HG03342 (cell line): ENCODE measurements around the gene RASGRP4.
A peak's percentile ranks its signal among the peaks of the same experiment; 100 is the strongest.
"Not testable (repeated sequence)": the region's sequence is repeated elsewhere in the genome, so short reads cannot be mapped to it uniquely, and the experiment has no call there.

ENCODE experiments used
- ATAC-seq: cut with Tn5 transposase; IDR thresholded peaks from one replicate; pipeline ENCODE4 v1.9.1; 2021; ENCODE audit warnings: mild to moderate bottlenecking, moderate library complexity; ENCODE audit not compliant: unreplicated experiment

The RASGRP4 gene

DNA sequence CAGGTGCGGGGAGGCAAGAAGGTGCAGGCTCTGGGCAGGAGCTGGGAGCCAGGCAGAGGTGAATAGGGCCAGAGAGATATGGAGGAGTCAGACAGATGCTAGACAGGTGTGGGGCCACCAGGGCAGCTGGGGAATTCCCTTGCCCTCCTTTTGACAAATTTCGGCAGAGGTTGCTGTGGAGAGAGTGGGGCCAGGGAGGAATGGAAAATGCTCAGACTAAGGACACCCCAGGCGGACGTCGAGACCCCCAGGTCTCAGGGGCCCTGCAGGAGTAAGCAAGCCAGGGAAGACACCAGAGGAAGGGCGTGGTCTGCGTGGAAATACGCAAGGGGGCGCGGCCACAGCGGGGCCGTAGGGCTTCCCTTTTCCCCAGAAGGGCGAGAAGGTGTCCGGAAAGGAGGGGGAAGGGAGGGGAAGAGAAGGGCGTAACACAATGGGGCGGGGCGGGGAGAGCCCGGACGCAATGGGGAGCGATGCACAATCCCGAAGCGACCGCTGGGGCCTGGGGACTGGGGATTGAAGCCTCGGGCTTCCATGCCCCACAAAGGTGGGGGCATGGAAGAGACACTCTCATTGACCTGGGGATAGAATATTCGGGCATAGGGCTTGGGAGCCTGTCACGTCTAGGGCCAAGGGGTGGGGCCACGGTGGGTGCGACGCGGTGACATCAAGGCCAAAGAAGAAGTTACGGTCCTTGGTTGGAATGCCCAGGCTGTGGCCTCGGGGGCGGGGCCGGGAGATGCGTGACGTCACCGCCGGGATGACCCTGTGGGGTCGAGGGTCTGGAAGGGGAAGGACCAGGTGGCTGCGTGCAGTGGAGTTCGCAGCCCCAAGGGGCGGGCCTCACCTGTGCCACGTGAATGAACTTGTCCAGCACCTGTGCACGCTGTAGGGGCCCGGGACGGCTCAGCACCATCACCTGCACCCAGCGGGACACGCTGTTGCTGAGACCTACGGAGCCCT lies 8.2 kb downstream of the RASGRP4 start:
- no peak for ATAC-seq

DNA sequence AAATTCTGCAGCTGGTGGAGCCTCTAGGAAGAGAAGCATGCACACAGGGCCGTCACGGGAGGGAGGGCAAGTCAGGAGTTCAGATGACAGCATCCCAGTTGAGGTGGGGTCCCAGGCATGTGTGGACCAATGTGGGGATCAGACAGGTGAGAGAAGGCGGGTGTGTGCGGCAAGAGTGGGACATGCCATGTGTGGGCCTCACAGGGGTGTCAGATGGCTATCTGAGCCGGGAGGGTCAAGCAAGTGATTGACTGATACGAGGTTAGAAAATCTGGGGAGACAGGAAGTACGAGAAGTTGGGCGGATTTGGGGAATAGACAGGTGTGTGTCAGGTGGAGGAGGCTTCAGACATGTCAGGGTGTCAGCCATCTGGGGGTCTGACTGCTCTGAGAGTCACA lies 8.9 kb downstream of the RASGRP4 start:
- ATAC-seq, result no peak

DNA sequence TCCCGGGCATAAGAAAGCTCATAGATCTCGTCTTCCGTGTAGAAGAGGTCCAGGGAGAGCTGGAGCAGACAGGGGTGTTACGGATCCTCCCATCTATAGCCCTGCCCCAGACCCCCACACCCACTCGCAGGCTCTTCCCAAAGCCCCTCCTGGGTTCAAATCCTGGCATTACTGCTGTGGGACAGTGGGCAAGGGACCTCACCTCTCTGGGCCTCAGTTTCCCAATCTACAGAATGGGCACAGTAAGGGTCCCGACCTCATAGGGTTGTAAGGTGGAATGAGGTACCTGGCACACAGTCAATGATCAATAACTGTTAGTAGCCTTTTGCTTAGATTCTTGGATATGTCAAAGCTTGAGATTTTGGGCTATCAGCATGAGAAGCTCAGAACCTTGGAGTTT lies 12.6 kb downstream of the RASGRP4 start:
- no peak for ATAC-seq

DNA sequence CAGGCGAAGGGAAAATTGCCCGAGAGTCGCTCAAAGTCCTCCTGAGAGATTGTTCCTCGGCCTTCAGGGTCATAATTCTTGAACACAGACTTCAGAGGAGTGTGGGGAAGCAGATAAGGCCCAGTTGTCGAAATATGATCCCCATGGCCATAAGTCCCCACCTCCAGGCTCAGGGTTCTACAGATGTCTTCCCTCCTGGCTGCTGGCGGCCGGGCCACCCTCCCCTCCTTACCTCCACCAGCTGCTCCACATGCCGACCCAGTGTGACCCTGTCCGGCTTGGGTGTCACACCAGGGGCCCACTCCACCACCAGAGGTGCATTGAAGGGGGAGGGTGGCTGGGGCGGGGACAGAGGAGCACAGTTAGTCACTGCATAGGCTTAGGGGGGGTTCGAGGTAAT lies 13.1 kb downstream of the RASGRP4 start:
- ATAC-seq, result no peak

DNA sequence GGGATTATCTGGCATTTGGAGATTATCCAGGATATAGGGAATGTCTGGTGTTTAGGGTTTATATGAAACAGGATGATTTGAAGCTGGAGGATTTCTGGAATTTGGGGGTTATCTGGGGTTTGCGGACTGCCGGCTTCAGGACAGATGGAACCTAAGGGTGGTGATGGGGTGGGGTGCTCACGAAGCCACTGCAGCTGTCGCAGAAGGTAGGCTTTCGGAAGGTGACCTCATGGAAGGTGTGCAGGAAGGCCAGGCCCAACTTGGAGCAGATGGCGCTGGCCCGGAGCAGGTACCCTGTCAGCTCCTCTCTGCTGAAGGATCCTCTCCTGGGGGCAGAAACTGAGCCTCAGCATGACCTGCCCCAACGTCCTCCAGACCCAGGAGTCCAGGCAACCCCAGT lies 13.5 kb downstream of the RASGRP4 start:
- no peak for ATAC-seq

DNA sequence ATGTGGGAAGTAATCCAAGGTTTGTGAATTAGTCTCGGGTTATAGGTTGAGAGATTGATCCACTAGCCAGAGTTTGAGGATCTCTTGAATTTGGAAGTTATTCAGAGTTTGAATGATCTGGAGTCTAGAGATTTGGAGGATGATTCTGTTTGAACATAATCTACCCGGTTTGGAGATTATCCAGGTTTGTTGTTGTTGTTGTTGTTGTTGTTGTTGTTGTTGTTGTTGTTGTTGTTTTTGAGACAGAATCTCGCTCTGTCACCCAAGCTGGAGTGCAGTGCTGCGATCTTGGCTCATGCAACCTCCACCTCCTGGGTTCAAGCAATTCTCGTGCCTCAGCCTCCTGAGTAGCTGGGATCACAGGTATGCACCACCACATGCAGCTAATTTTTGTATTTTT lies 14.1 kb downstream of the RASGRP4 start:
- not testable (repeated sequence) for ATAC-seq

DNA sequence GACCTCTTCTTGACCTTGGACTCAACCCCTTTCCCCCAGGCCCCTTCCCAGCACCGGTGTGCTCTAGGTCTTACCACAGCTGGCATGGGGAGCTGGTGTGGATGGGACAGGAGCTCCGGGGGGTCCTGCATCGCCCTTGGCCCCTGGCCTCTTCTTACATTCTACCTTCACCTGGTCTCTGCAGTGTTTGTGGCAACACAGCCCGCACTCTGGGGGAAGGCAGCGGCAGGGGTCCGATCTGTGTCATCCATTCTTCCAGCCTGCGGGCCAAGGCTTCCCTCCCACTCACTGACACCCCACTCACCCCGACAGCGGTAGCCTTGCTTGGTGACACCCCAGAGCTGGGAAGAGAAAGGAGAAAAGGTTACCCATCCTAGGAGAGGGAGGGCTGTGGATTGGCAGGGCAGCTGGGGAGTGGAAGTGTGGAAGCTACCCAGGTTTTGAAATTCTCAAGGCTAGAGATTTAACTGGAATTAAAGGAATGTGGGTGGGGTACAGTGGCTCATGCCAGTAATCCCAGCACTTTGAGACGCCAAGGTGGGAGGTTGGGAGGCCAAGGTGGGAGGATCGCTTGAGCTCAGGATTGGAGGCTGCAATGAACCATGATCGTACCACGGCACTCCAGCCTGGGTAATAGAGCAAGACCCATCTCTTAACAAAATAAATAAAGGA lies 14.8 kb downstream of the RASGRP4 start:
- ATAC-seq, result no peak

DNA sequence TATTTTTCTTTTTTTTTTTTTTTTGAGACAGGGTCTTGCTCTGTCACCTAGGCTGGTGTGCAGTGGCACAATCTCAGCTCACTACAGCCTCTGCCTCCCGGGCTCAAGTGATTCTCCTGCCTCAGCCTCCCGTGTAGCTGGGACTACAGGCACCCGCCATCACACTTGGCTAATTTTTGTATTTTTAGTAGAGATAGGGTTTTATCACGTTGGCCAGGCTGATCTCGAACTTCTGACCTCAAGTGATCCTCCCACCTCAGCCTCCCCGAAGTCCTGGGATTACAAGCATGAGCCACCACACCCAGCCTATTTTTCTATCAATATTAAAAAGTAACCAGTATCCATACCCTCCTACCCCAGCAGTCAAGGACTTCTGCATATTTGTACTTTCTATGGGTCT lies 15.6 kb downstream of the RASGRP4 start:
- not testable (repeated sequence) for ATAC-seq

DNA sequence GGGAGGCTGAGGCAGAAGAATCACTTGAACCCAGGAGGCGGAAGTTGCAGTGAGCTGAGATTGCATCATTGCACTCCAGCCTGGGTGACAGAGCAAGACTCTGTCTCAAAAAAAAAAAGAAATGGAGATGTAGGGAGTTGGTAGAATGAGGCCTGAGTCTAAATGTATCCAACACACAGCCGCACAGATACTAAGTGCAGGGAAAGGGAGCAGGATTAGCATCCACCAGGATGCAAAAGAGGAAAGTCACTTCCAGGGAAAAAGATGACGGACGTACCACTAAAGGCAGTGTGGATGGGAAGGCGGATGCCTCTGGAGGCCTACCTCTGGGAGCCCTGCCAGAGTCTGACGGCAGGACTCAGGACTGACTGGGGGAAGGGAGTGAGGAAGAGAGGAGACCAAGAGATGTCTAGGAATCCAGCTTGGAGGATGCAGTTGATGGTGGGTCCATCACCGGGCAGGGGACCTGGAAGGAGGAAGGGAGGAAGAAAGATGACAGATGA lies 16.3 kb downstream of the RASGRP4 start:
- ATAC-seq, result no peak

DNA sequence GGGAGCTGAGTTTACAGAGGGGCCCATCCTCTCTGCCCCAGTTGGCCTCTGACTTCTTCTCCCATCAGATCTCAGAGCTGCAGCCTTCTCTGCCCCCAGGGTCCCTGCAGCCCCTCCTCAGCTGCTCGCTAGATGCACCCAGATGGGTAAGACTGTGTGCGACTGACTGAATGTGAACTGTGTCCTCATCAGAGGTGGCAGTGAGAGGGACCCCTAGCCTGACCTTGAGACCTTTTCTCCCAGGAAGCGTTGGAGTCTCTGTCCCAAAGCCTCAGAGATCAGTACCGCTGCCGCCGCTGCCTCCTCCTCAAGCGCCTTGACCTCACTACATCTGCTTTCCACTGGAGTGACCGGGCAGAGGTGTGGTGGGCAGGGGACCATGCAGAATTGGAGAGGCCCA lies 20.7 kb downstream of the RASGRP4 start:
- ATAC-seq, result no peak

DNA sequence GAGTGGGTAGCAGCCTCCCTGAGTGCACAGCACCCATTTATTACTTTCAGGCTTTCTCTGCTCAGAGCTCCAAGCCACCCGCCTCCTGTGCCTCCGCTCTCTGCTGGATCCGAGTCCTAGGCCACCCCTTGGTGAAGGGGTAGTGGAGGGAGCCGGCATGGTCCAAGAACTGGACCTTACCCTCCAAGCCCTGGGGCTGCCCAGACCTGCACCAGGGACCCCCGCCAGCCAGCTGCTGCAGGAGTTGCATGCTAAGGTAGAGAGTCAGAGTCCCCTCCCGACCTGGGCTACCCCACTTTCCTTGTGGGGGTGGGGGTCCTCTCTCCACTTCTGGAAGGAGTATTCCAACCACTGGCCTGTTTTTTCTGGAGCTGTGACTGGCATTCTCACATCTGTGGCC lies 21.2 kb downstream of the RASGRP4 start:
- no peak for ATAC-seq

DNA sequence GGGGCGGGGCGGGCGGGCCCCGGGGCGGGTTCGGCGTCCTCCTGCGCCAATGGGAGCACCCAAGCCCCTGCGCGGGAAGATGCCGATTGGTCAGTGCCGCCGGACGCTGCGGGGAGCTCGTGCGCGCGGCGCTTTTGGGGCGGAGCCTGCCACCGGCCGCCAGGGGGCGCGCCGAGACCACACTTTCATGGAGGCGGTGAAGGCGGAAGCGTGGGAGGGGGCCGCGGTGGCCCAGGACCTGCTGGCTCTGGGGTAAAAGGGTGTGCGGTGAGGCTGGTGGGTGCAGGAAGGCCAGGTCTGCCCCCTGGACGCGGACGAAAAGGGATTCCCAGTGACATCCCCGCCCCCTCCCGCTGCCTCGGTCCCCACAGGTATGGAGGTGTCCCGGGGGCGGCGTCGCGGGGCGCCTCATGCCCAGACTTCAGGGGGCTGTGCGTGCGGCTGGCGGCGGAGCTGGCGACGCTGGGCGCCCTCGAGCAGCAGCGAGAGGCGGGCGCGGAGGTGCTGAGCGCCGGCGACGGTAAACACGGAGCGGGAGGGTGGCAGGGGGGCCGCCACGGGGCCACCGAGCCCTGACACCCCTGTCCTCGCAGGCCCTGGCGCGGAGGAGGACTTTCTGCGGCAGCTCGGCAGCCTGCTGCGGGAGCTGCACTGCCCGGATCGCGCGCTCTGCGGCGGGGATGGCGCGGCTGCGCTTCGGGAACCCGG lies 22.9 kb downstream of the RASGRP4 start, which contains the start of gene FAM98C:
Gene FAM98C, plus strand, starts transcription at position 127 of the 708 bp plus-strand sequence. Its CDS starts 61 bp downstream, at position 188.
- ATAC-seq, result peak; percentile 90

DNA sequence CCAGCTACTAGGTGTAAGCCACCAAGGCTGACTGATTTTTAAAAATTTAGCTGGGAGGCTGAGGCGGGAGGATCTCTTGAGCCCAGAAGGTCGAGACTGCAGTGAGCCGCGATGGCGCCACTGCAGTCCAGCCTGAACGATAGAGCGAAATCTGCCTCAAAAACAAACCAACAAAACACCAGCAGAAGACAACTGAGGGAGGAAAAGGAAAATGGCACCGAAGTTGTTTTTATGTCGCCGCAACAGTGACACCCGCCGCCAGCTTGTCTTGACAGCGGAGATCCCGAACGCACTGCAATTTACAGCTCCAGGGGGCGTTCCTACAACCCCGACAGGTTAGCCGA lies 23.4 kb downstream of the RASGRP4 start:
- ATAC-seq, result peak; percentile 2

DNA sequence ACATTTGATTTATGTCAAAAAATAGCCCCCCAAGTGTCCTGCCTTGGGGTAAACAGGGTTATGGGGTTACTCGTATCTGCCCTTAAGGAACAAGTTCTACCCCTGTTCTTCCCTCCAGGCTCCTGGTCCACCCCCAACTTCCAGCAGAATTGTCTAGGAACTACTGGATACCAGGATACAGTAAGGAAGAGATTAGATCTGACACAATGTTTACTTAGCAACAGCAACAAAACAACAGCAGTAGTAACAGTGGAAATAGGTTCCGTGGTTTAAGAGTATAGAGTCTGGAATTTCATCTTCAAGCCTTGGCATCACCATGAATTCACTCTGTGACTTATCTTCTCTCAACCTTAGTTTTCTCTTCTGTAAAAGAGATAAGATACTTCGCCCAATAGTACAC lies 24.9 kb downstream of the RASGRP4 start:
- no peak for ATAC-seq

DNA sequence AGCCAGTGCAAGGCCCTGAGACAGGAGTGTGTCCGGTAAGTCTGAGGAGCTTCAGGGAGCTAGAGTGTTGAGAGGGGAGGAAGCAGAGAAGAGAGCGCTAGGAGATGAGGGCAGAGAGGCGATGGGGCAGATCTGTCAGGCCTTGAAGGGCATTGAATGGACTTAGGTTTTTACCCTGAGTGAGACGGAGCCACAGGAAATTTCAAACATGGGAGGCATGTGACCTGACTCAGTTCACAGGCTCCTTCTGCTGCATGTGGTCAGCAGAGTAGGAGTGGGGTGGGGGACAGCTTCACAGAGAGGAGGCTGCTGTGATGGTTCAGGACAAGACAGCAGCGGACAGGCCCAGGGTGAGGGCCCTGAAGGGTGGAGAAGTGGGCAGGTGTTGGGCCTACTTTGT lies 25.7 kb downstream of the RASGRP4 start:
- ATAC-seq, result no peak

DNA sequence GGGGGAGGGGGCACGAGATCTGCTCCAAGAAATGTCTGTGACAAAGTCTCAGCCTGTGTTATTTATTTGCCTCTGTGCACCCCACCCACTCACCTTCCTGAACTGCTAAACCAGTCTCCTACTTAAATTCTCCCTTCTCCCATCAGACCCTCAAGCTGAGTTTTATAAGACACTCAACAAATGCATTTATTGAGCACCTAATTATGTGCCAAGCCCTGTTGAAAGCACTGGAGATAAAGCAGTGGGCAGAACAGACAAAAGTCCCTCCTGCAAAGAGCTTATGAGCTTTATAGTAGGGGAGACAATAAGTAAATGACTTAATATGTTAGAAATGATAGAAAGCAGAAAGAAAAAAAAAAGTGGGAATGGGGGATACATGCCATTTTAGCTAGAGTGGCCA lies 26.5 kb downstream of the RASGRP4 start:
- ATAC-seq, result no peak

DNA sequence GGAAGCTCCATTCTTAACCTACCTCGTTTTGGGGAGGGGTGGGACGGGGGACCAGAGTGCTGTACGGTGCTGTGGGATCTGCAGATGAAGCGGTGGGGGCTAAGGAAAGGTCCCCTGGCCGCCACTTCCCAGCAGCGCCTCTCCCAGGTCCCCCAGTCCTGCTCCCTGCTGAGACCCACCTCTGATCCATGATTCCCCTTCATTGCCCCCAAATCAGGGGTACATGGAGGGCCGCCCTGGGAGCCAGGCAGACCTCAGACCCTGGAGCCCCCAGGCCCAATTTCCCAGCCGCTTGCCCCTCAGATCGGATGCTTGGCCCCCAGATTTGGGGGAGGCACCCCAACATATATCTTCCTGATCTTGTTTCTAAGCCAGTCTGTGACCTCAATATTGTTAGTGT lies 26.9 kb downstream of the RASGRP4 start:
- ATAC-seq, result no peak

DNA sequence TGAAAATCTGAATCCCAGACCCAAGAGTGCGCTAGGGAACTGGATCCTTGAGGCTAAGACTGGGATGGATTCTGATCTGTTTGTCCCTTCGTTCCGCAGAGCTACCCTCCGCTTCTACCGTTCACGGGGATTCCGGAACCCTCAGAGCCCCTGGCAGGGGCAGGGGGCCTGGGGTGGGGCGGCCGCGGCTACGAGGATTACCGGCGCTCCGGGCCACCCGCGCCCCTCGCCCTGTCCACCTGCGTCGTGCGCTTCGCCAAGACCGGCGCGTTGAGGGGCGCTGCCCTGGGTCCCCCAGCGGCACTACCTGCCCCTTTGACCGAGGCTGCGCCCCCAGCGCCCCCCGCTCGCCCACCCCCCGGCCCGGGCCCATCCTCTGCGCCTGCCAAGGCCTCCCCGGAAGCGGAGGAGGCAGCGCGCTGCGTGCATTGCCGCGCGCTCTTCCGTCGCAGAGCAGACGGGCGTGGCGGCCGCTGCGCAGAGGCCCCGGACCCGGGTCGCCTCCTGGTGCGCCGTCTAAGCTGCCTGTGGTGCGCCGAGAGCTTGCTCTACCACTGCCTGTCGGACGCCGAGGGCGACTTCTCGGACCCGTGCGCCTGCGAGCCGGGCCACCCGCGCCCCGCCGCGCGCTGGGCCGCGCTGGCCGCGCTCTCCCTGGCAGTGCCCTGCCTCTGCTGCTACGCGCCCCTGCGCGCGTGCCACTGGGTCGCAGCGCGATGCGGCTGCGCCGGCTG lies 30.5 kb downstream of the RASGRP4 start:
- ATAC-seq, result no peak

DNA sequence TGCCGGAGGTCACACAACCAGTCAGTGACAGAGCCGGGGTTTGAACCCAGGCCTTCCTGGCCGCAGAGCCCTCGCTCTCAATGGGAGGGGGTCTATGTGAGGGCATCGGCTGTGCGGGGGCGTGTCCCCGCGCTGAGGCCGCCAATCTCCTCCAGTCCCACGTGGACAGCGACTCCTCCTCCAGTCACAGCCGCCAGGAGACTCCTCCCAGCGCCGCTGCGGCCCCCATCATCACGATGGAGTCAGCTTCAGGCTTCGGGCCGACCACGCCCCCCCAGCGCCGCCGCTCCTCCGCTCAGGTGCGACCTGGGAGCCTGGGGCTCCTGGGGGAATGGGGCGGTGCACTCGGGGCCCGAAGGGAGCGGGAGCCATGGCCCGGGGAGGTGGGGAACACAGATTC lies 31.5 kb downstream of the RASGRP4 start:
- ATAC-seq, result no peak

DNA sequence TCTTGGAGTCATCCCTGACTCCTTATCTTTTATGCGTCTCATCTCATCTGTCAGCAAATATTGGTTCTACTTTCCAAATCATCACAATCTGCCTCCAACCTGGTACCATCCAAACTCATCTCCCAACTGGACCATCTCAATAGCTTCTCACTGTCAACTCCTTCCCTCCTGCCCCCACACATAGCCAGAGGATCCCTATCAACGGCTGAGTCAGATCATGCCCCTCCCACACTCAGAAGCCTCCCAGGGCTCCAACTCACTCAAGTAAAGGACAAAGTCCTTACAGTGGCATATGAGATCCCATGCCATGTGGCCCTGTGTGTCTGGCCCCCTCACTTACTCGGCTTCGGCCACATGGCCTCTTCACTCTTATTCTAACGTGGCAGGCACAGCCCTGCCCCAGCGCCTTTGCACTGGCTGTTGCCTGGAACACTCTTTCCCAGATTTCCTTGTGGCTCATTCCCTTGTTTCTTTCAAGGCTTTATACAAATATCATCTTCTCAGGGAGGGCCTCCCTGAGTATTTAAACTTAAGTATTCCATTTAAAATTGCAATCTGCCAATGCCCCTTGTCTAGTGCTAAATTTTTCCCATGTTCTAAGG lies 33.2 kb downstream of the RASGRP4 start:
- no peak for ATAC-seq
